ENCODE data around the gene RARRES2. TPM values are rescaled to one million over a fixed set of nuclear protein-coding genes. Genes with fewer than 3 reads are reported as not detected.
A peak's percentile ranks its signal among the peaks of the same experiment; 100 is the strongest.

The RARRES2 gene
- total RNA-seq, 1 experiment from 2014 or later: not detected

DNA sequence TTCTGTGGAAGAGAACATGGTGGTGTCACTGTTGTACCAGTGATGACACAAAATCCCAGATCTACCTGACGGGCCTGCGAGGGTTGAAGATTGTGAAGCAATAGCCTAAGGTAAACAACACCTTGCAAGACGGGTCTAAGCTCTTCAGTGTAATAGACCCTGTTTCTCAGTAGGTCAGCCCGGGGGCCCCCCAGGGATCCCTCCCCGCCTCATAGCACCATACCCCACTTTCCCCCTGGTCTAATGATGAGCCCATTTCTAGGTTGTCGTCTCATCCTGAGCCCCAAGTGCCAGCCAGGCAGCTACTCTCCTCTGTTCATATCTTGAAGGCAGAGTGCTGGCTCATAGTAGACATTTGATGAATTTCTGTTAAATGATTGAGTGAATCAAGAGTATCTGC, 15.5 kb downstream of the RARRES2 start:
- peaks cover 21% of the 10 kb centered on the region for H3K4me1 Mint-ChIP-seq (ENCODE audit: insufficient read depth, unreplicated experiment)
- peaks cover 33% of the 10 kb centered on the region for H3K36me3 Mint-ChIP-seq (ENCODE audit: insufficient read depth, unreplicated experiment)
- no peak for DNase-seq (ENCODE audit: unreplicated experiment)
- no peaks in the 10 kb centered on the region for H3K9me3 Mint-ChIP-seq (ENCODE audit: unreplicated experiment)
- CTCF ChIA-PET: interaction anchor here (0.5 to 2.0 kb wide), 4 partner anchors 11 to 655 kb away, joined by 3 to 8 read pairs (median 4); no protein-coding TSS in a partner anchor
- H3K4me3 Mint-ChIP-seq (ENCODE audit: unreplicated experiment): no peak overlapping the region
- POLR2A ChIA-PET: no interaction called here
- TF ChIP-seq, protein P1, sequence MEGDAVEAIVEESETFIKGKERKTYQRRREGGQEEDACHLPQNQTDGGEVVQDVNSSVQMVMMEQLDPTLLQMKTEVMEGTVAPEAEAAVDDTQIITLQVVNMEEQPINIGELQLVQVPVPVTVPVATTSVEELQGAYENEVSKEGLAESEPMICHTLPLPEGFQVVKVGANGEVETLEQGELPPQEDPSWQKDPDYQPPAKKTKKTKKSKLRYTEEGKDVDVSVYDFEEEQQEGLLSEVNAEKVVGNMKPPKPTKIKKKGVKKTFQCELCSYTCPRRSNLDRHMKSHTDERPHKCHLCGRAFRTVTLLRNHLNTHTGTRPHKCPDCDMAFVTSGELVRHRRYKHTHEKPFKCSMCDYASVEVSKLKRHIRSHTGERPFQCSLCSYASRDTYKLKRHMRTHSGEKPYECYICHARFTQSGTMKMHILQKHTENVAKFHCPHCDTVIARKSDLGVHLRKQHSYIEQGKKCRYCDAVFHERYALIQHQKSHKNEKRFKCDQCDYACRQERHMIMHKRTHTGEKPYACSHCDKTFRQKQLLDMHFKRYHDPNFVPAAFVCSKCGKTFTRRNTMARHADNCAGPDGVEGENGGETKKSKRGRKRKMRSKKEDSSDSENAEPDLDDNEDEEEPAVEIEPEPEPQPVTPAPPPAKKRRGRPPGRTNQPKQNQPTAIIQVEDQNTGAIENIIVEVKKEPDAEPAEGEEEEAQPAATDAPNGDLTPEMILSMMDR (IDR thresholded peaks at IDR 0.05; ENCODE audit: unreplicated experiment): no peak
- no peak overlapping the region for H3K27ac Mint-ChIP-seq (ENCODE audit: low read depth, unreplicated experiment)
- no TSS peak for BruUV-seq (replicated peaks)
- intact Hi-C loops (cut with micrococcal nuclease): no loop called here
- H3K27me3 Mint-ChIP-seq (ENCODE audit: insufficient read depth, unreplicated experiment): no peaks in the 10 kb centered on the region

DNA sequence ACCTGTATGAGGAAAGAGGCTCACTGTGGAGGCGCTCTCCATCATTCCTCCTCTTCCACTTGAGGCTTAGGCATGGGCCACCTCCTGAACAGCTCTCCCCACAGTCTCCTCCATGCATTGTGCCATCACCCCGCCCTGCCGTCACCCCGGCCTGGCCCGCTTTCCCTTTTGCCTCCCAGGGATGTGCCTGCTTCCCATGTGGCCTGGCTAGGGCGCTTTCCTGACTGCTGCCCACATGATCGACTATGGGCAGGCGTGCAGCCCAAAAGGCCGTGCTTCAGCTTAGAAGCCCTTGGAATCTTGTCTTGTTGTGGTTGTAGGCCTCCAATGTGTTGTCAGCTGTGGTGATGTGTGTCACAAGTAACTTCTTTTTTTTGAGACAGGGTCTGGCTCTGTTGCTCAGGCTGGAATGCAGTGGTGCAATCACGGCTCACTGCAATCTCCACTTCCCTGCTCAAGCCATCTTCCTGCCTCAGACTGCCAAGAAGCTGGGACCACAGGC, 16.3 kb downstream of the RARRES2 start:
- POLR2A ChIA-PET: no interaction called here
- CTCF ChIA-PET: interaction anchor here (1.3 to 2.0 kb wide), 3 partner anchors 10 to 30 kb away, joined by 3 to 8 read pairs (median 4); no protein-coding TSS in a partner anchor
- Mint-ChIP-seq H3K4me1 (ENCODE audit: insufficient read depth, unreplicated experiment) (peaks cover 24% of the 10 kb centered on the region), H3K27me3 (ENCODE audit: insufficient read depth, unreplicated experiment) (no peaks in the 10 kb centered on the region), H3K9me3 (ENCODE audit: unreplicated experiment) (no peaks in the 10 kb centered on the region), H3K36me3 (ENCODE audit: insufficient read depth, unreplicated experiment) (peaks cover 33% of the 10 kb centered on the region), H3K27ac (ENCODE audit: low read depth, unreplicated experiment) (peak overlapping the region; percentile 93), H3K4me3 (ENCODE audit: unreplicated experiment) (peak overlapping the region; percentile 84)
- no peak for DNase-seq (ENCODE audit: unreplicated experiment)
- intact Hi-C loops (cut with micrococcal nuclease): no loop called here
- TF ChIP-seq, protein P1 (IDR thresholded peaks at IDR 0.05; ENCODE audit: unreplicated experiment): no peak
- BruUV-seq (replicated peaks): no TSS peak

DNA sequence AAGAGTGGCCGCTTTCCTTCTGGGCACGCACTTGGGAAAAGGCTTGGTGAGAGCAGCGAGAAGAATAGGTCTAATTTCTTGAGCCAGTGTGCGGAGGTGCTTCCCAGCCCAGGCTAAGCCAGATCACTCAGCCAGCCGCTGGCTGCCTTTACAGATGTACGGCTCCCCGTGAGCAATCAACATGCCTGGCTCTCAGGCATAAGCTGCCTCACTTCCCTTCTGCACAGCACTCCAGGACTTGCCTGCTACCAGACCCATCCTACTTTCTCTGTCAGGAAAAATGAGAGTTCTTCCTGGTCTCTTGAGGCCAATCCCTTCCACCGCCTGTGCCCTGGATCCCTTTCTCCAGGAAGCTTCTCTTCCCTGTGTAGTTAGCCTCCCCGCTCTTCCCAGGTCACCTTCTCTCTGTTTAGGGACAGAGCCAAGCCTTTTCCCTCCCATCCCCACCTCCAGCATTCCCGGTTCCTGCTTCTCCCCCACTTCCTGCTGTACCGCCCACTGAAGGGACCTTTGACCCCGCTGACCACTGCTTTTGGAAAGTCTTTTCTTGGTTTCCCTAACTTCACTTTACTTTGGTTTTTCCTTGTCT, 17.0 kb downstream of the RARRES2 start:
- Mint-ChIP-seq H3K4me3 (ENCODE audit: unreplicated experiment) (peak overlapping the region; percentile 84), H3K27me3 (ENCODE audit: insufficient read depth, unreplicated experiment) (no peaks in the 10 kb centered on the region), H3K36me3 (ENCODE audit: insufficient read depth, unreplicated experiment) (peaks cover 33% of the 10 kb centered on the region), H3K27ac (ENCODE audit: low read depth, unreplicated experiment) (peak overlapping the region; percentile 93), H3K9me3 (ENCODE audit: unreplicated experiment) (no peaks in the 10 kb centered on the region), H3K4me1 (ENCODE audit: insufficient read depth, unreplicated experiment) (peaks cover 24% of the 10 kb centered on the region)
- ChIA-PET CTCF (interaction anchor here (2.0 kb wide), 1 partner anchor 9 kb away, joined by 4 read pairs; no protein-coding TSS in a partner anchor), POLR2A (no interaction called here)
- DNase-seq (ENCODE audit: unreplicated experiment): no peak
- TF ChIP-seq, protein P1 (IDR thresholded peaks at IDR 0.05; ENCODE audit: unreplicated experiment): no peak
- intact Hi-C loops (cut with micrococcal nuclease): no loop called here
- BruUV-seq (replicated peaks): no TSS peak

DNA sequence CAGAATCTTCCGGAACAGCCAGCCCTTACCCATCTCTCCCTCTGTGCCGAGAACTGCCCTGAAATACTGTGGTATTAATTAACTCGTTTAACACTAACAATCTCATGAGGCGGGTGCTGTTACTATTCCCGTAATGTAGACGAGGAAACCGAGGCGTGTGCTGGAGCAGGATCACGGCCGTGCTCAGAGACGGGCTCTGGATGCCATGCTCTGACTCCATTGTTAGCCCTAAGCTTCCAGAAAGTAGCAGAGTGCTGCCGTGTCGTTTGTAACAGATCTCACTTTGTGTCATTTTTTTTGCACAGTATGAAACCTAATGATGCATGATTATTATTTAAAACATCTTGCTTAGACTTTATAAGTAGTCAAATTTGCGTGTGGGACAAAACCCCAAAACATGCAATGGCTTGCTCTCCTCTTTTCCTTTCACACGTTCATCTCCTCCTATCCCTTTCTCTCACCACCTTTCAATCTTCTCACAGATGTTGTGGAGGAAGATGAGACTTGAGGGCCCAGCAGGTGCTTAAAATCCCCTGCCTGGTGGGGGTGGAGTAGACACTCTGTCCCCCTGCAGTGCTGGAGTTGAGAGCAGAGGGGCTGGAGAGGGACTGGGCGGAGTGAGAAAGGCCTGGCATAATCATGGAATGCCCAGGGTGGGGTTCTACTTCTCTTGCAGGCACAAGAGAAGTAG, 17.6 kb downstream of the RARRES2 start:
- H3K27ac Mint-ChIP-seq (ENCODE audit: low read depth, unreplicated experiment): peak overlapping the region; percentile 93
- H3K4me1 Mint-ChIP-seq (ENCODE audit: insufficient read depth, unreplicated experiment): peaks cover 24% of the 10 kb centered on the region
- TF ChIP-seq, protein P1 (IDR thresholded peaks at IDR 0.05; ENCODE audit: unreplicated experiment): no peak
- peaks cover 27% of the 10 kb centered on the region for H3K36me3 Mint-ChIP-seq (ENCODE audit: insufficient read depth, unreplicated experiment)
- no peaks in the 10 kb centered on the region for H3K9me3 Mint-ChIP-seq (ENCODE audit: unreplicated experiment)
- BruUV-seq (replicated peaks): TSS peak; percentile 47
- ChIA-PET POLR2A (no interaction called here), CTCF (no interaction called here)
- DNase-seq (ENCODE audit: unreplicated experiment): peak; percentile 36
- H3K4me3 Mint-ChIP-seq (ENCODE audit: unreplicated experiment): peak overlapping the region; percentile 84
- intact Hi-C loops (cut with micrococcal nuclease): no loop called here
- no peaks in the 10 kb centered on the region for H3K27me3 Mint-ChIP-seq (ENCODE audit: insufficient read depth, unreplicated experiment)
